Left renal pelvis (tissue), 4 donors: ENCODE measurements around the gene ENO2. TPM values are rescaled to one million over a fixed set of nuclear protein-coding genes. Genes with fewer than 3 reads are reported as not detected.

Experiments used
- polyA plus RNA-seq, 4 donors: library from polyadenylated mRNA; unstranded; fragments of 120-200 nt; gene quantifications; one replicate each; pipeline ENCODE4 v1.2.1, GENCODE V29; 2013; ENCODE audit not compliant: insufficient read length in 4 of 4

ENO2 gene
- polyA plus RNA-seq, 4 donors: 10.5 to 16.4 (median 14.2) TPM

Other genes starting within 250 kb of the ENO2 start
- 10 to 100 TPM; 75.0 to 94.3 (median 87.7) TPM for gene ZNF384, start 225.2 kb upstream of the ENO2 start, polyA plus RNA-seq
- 10 to 100 TPM; 10.4 to 16.3 (median 14.3) TPM for gene PIANP, start 213.8 kb upstream of the ENO2 start, polyA plus RNA-seq
- gene COPS7A, start 190.5 kb upstream of the ENO2 start, polyA plus RNA-seq: 10 to 100 TPM; 57.7 to 68.9 (median 66.8) TPM
- 100 to 1,000 TPM; 156 to 226 (median 194) TPM for gene MLF2, start 161.4 kb upstream of the ENO2 start, polyA plus RNA-seq
- 100 to 1,000 TPM; 503 to 684 (median 585) TPM for gene PTMS, start 148.2 kb upstream of the ENO2 start, polyA plus RNA-seq
- gene LAG3, start 142.1 kb upstream of the ENO2 start, polyA plus RNA-seq: 1 to 10 TPM in 2 of 4 donors, under 1 TPM in 2; 0.89 to 6.2 (median 2.1) TPM
- gene CD4, start 125.1 kb upstream of the ENO2 start, polyA plus RNA-seq: 10 to 100 TPM; 18.7 to 31.0 (median 26.5) TPM
- 10 to 100 TPM; 26.1 to 31.5 (median 29.5) TPM for gene GPR162, start 92.8 kb upstream of the ENO2 start, polyA plus RNA-seq
- 10 to 100 TPM; 27.5 to 80.9 (median 33.6) TPM for gene P3H3, start 86.2 kb upstream of the ENO2 start, polyA plus RNA-seq
- gene GNB3, start 73.7 kb upstream of the ENO2 start, polyA plus RNA-seq: 10 to 100 TPM in 1 of 4 donors, 1 to 10 TPM in 3; 4.4 to 14.0 (median 6.8) TPM
- gene CDCA3, start 63.3 kb upstream of the ENO2 start, polyA plus RNA-seq: 10 to 100 TPM; 26.1 to 31.9 (median 27.9) TPM
- 10 to 100 TPM; 47.3 to 64.0 (median 61.0) TPM for gene USP5, start 62.4 kb upstream of the ENO2 start, polyA plus RNA-seq
- 100 to 1,000 TPM; 328 to 571 (median 548) TPM for gene TPI1, start 47.0 kb upstream of the ENO2 start, polyA plus RNA-seq
- gene SPSB2, start 41.3 kb upstream of the ENO2 start, polyA plus RNA-seq: 10 to 100 TPM in 1 of 4 donors, 1 to 10 TPM in 3; 5.4 to 19.8 (median 7.3) TPM
- gene LRRC23, start 9.8 kb upstream of the ENO2 start, polyA plus RNA-seq: 10 to 100 TPM in 3 of 4 donors, 1 to 10 TPM in 1; 8.6 to 19.2 (median 16.7) TPM
- gene ATN1, start 13.4 kb downstream of the ENO2 start, polyA plus RNA-seq: 100 to 1,000 TPM in 3 of 4 donors, 10 to 100 TPM in 1; 97.0 to 158 (median 125) TPM
- gene RNU7-1, start 29.2 kb downstream of the ENO2 start, polyA plus RNA-seq: not detected
- 100 to 1,000 TPM; 130 to 222 (median 167) TPM for gene C12orf57, start 29.4 kb downstream of the ENO2 start, polyA plus RNA-seq
- gene PTPN6, start 36.8 kb downstream of the ENO2 start, polyA plus RNA-seq: 10 to 100 TPM; 10.3 to 26.7 (median 18.8) TPM
- gene PHB2, start 56.1 kb downstream of the ENO2 start, polyA plus RNA-seq: 100 to 1,000 TPM; 213 to 266 (median 248) TPM
- gene EMG1, start 56.3 kb downstream of the ENO2 start, polyA plus RNA-seq: 10 to 100 TPM; 40.3 to 49.6 (median 44.2) TPM
- 10 to 100 TPM; 33.8 to 67.5 (median 57.9) TPM for gene LPCAT3, start 103.9 kb downstream of the ENO2 start, polyA plus RNA-seq
- gene C1S, start 146.1 kb downstream of the ENO2 start, polyA plus RNA-seq: 100 to 1,000 TPM in 1 of 4 donors, 10 to 100 TPM in 3; 50.5 to 257 (median 62.0) TPM
- 100 to 1,000 TPM in 1 of 4 donors, 10 to 100 TPM in 3; 33.9 to 275 (median 59.1) TPM for gene C1R, start 177.9 kb downstream of the ENO2 start, polyA plus RNA-seq
- 10 to 100 TPM; 30.2 to 39.2 (median 36.1) TPM for gene C1RL, start 194.6 kb downstream of the ENO2 start, polyA plus RNA-seq
- gene RBP5, start 214.3 kb downstream of the ENO2 start, polyA plus RNA-seq: 10 to 100 TPM; 18.4 to 55.4 (median 51.4) TPM
- gene CLSTN3, start 215.8 kb downstream of the ENO2 start, polyA plus RNA-seq: 100 to 1,000 TPM in 1 of 4 donors, 10 to 100 TPM in 3; 53.4 to 105 (median 76.9) TPM